ENCODE results near the gene PLCH1. TPM values are rescaled to one million over a fixed set of nuclear protein-coding genes. Genes with fewer than 3 reads are reported as not detected.
A peak's percentile ranks its signal among the peaks of the same experiment; 100 is the strongest.

Gene PLCH1
- total and polyA plus RNA-seq, 9 of the 15 experiments (the other 6 are each of a cell fraction or from before 2014, with no cell fraction given): 0.17 to 0.62 (median 0.40) TPM

DNA sequence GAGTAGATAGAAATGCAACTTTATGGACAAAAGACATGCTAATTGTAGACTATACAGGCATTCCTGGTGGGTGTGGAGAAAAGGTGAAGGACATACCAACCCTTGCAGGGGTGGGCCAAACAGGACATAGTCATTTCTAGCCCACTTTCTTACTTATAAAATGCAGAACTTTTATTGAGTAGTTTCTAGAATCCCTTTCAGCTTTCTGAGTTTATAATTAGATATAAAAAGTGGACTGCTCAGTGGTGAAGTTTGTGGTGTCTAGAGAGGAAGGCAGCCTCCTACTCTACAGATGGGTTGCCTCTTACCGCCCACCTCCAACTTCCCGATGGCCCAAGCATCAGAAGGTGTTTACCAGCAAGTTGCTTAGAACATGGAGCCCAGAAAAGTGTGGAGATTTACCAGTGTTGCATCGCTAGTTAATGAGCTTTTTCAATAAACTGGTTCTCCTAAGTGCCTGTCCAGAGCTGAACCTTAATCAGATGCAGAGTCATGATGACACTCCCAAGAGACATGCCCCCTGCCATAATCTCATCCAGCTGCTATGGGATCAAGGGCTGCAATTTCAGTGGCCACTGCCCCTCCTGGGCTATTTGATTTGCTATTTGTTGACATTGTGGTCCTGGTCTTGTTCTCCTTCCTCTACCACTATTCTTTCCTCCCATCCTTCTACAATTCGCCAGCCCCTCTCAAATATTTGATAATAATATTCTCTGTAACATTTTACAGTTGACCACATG is 373.9 kb downstream of the PLCH1 start (continued):
- TF ChIP-seq ETV6 (IDR thresholded peaks at IDR 0.05; ENCODE audit: borderline replicate concordance in 1 of 2, low read depth in 2 of 2, low read length in 1 of 2) (no peak), ETV6 (CRISPR knock-in tag; IDR thresholded peaks at IDR 0.05; ENCODE audit: borderline replicate concordance) (no peak), ZNF347 (CRISPR knock-in tag; IDR thresholded peaks at IDR 0.05; ENCODE audit: low read depth) (no peak), EGR1 (conservative IDR thresholded peaks at IDR 0.05) (no peak), ASH1L (IDR thresholded peaks at IDR 0.05; ENCODE audit: borderline replicate concordance, low read depth, partially characterized antibody) (no peak), CXXC5 (CRISPR knock-in tag; IDR thresholded peaks at IDR 0.05) (no peak), MAFG (tag; conservative IDR thresholded peaks at IDR 0.05) (peak; percentile 53; the same call in 1 of the 2 replicates), MAFK (IDR thresholded peaks at IDR 0.05; ENCODE audit: low read length) (peak; percentile 48; the same call in 1 of the 2 replicates), ARHGAP35 (IDR thresholded peaks at IDR 0.05; ENCODE audit: partially characterized antibody) (no peak), HCFC1 (IDR thresholded peaks at IDR 0.05; ENCODE audit: low read depth, low read length) (no peak), SNIP1 (IDR thresholded peaks at IDR 0.05; ENCODE audit: low read depth) (no peak), ZNF3 (CRISPR knock-in tag; IDR thresholded peaks at IDR 0.05) (no peak), CHD2 (IDR thresholded peaks at IDR 0.05; ENCODE audit: low read depth, low read length) (no peak), ATF1 (CRISPR knock-in tag; IDR thresholded peaks at IDR 0.05) (no peak), ATF1 (tag; IDR thresholded peaks at IDR 0.05) (peak; percentile 66)
- TF ChIP-seq, protein P1, sequence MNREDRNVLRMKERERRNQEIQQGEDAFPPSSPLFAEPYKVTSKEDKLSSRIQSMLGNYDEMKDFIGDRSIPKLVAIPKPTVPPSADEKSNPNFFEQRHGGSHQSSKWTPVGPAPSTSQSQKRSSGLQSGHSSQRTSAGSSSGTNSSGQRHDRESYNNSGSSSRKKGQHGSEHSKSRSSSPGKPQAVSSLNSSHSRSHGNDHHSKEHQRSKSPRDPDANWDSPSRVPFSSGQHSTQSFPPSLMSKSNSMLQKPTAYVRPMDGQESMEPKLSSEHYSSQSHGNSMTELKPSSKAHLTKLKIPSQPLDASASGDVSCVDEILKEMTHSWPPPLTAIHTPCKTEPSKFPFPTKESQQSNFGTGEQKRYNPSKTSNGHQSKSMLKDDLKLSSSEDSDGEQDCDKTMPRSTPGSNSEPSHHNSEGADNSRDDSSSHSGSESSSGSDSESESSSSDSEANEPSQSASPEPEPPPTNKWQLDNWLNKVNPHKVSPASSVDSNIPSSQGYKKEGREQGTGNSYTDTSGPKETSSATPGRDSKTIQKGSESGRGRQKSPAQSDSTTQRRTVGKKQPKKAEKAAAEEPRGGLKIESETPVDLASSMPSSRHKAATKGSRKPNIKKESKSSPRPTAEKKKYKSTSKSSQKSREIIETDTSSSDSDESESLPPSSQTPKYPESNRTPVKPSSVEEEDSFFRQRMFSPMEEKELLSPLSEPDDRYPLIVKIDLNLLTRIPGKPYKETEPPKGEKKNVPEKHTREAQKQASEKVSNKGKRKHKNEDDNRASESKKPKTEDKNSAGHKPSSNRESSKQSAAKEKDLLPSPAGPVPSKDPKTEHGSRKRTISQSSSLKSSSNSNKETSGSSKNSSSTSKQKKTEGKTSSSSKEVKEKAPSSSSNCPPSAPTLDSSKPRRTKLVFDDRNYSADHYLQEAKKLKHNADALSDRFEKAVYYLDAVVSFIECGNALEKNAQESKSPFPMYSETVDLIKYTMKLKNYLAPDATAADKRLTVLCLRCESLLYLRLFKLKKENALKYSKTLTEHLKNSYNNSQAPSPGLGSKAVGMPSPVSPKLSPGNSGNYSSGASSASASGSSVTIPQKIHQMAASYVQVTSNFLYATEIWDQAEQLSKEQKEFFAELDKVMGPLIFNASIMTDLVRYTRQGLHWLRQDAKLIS (CRISPR knock-in tag; IDR thresholded peaks at IDR 0.05): no peak
- TF ChIP-seq, protein P2, sequence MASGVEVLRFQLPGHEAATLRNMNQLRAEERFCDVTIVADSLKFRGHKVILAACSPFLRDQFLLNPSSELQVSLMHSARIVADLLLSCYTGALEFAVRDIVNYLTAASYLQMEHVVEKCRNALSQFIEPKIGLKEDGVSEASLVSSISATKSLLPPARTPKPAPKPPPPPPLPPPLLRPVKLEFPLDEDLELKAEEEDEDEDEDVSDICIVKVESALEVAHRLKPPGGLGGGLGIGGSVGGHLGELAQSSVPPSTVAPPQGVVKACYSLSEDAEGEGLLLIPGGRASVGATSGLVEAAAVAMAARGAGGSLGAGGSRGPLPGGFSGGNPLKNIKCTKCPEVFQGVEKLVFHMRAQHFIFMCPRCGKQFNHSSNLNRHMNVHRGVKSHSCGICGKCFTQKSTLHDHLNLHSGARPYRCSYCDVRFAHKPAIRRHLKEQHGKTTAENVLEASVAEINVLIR (CRISPR knock-in tag; IDR thresholded peaks at IDR 0.05): 0 out of 2 replicates have a peak, but pooled peaks have one; percentile 10
- TF ChIP-seq, protein P3, sequence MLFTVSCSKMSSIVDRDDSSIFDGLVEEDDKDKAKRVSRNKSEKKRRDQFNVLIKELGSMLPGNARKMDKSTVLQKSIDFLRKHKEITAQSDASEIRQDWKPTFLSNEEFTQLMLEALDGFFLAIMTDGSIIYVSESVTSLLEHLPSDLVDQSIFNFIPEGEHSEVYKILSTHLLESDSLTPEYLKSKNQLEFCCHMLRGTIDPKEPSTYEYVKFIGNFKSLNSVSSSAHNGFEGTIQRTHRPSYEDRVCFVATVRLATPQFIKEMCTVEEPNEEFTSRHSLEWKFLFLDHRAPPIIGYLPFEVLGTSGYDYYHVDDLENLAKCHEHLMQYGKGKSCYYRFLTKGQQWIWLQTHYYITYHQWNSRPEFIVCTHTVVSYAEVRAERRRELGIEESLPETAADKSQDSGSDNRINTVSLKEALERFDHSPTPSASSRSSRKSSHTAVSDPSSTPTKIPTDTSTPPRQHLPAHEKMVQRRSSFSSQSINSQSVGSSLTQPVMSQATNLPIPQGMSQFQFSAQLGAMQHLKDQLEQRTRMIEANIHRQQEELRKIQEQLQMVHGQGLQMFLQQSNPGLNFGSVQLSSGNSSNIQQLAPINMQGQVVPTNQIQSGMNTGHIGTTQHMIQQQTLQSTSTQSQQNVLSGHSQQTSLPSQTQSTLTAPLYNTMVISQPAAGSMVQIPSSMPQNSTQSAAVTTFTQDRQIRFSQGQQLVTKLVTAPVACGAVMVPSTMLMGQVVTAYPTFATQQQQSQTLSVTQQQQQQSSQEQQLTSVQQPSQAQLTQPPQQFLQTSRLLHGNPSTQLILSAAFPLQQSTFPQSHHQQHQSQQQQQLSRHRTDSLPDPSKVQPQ (CRISPR knock-in tag; IDR thresholded peaks at IDR 0.05; ENCODE audit: borderline replicate concordance): no peak

Data from K562 (cell line).